ENCODE measurements around the gene GYG2.

DNA sequence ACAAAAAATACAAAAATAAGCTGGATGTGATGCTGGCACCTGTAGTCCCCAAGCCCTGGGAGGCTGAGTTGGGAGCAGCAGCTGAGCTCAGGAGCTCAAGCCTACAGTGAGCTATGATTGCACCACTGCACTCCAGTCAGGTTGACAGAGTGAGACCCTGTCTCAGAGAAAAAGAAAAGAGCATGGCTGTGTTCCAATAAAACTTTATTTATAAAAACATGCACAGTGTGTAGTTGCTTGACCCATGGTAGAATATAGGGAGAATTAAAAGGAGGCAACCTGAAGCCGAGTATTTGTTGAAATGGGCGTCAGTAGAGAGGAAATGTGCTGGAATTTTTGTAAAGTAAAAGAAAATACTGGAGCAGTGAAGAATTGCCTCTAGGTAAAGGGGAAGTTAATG lies 27.0 kb downstream of the GYG2 start:
- TF ChIP-seq, protein P1, sequence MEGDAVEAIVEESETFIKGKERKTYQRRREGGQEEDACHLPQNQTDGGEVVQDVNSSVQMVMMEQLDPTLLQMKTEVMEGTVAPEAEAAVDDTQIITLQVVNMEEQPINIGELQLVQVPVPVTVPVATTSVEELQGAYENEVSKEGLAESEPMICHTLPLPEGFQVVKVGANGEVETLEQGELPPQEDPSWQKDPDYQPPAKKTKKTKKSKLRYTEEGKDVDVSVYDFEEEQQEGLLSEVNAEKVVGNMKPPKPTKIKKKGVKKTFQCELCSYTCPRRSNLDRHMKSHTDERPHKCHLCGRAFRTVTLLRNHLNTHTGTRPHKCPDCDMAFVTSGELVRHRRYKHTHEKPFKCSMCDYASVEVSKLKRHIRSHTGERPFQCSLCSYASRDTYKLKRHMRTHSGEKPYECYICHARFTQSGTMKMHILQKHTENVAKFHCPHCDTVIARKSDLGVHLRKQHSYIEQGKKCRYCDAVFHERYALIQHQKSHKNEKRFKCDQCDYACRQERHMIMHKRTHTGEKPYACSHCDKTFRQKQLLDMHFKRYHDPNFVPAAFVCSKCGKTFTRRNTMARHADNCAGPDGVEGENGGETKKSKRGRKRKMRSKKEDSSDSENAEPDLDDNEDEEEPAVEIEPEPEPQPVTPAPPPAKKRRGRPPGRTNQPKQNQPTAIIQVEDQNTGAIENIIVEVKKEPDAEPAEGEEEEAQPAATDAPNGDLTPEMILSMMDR (IDR thresholded peaks at IDR 0.05; ENCODE audit: low read depth, low read length) = no peak
- no peak for TF ChIP-seq EZH2phosphoT487 (IDR thresholded peaks at IDR 0.05; ENCODE audit: low read depth)
